HG03060 (cell line): ENCODE measurements around the gene ASIP.
"Not testable (repeated sequence)": the region's sequence is repeated elsewhere in the genome, so short reads cannot be mapped to it uniquely, and the experiment has no call there.

Experiments used
- ATAC-seq: cut with Tn5 transposase; IDR thresholded peaks from one replicate; pipeline ENCODE4 v1.9.1; 2021; ENCODE audit warnings: low read depth, moderate number of reproducible peaks; ENCODE audit not compliant: unreplicated experiment

The ASIP gene

GRCh38 chr20:34242015-34242414, 792 bp downstream of the ASIP start:
- not testable (repeated sequence) for ATAC-seq

DNA sequence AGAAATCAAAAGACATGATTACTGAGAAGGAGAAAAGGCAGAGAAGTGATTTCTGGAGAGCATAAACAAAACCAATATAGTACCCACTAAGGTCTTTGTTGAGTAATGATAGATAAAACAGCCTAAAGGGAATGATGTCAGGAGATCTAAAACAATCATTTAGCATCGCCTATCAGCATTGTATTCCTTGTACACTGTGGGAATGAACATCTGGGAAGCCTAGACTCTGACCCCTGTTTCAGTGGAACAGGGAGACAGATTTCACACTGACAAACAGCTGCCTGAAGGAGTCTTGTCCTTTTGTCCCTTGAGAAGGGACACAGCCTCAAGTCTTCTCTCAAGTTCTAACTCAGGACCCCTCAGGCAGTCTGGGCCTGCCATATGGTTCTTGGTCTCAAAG, 1.7 kb downstream of the ASIP start:
- ATAC-seq, result no peak

DNA sequence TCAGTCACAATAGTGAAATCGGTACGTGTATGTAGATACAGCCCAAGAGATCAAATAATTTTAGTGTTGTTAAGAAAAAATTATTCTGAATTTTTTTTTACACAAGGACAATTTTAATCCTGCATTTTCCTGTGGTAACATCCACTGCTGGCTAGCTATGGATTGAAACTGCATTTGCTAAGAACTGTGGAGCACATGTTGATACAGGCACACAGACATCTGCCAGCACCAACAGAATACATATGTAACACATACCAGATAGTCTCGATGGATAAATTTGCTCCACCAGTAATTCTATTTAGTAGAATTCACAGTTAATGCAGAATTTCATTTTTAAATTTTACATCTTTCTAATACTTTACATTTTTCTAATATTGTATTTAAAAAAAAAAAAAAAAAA, 2.2 kb downstream of the ASIP start:
- ATAC-seq, result no peak

DNA sequence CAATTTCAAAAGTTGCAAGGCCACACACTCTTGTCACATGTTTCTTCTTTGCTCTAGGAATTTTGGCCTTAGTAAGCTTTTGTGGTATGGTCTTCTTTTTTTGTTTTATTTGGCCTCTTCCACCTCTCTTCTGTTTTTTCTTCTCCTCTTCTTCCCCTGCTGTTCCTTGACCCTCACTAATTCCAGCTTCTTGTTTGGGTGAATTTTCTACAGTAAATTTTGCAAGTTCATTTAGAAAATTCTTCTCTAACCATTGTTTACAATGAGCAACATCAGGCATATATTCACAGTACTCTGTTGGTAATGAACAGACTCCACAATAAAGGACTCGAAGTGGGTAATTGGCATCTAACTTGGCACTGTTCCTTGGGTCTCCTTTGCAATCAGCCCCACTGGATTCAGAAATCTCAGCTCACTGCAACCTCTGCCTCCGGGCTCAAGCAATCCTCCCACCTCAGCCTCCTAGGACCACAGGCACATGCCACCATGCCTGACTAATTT, 5.0 kb downstream of the ASIP start:
- no peak for ATAC-seq

DNA sequence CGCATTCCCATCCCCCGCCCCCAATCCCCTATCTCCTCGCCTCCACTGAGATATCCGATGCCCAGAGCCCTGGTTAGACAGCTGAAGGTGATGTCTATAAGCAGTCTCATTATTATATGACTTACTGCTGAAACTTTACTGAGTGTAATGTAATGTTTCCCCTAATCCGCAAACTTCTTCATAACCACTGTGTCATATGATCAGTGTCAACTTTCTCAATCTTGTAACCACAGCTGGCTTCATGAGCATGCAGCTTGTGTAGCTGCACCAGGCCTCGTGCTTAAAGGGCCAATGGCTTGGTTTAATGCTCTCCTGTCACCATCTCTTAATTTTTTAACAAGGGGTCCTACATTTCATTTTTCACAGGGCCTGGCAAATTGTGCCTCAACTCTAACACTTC, 8.1 kb downstream of the ASIP start:
- peak; percentile 49 for ATAC-seq

DNA sequence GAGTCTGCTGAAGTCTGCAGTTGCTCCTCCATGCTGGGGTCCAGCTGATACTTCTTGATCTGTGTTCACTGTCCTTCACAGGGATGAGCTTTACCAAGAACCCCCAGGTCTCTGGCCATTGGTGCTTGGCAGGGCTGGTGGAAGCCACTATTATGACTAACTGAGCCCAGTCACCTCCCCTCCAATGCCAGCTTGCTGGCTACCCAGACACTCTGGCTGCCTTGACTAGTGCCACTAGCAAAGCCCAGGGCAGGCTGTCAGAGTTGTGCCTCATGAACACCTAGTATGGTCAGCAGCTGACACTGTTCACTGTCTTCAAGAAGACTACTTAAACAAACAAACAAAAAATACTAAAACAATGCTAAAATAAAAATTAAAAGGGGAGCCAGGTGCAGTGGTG, 8.8 kb downstream of the ASIP start:
- ATAC-seq, result no peak

GRCh38 chr20:34251619-34252018, 10.4 kb downstream of the ASIP start:
- ATAC-seq, result no peak

GRCh38 chr20:34252431-34253086, 11.3 kb downstream of the ASIP start:
- ATAC-seq, result not testable (repeated sequence)

DNA sequence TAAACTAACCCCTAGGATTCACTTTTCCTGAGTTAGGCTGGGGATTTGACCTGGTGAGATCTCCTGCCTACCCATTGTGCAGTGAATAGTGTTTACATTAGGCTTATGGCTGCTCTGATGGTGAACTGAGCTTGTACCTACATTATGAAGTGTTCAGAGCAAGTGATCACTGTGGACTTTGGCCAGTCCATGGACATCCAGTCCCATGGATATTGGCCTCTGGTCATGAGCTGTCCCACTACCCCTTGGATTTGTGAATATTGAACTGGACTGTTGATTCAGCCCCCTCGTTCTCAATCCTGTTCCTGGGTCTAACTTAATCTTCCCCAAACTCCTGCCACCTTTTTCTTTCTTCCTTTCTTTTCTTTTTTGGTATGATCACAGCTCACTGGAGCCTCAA, 13.8 kb downstream of the ASIP start:
- no peak for ATAC-seq

- ATAC-seq, result no peak
Observed at GRCh38 chr20:34256629-34257124, 15.5 kb downstream of the ASIP start.

DNA sequence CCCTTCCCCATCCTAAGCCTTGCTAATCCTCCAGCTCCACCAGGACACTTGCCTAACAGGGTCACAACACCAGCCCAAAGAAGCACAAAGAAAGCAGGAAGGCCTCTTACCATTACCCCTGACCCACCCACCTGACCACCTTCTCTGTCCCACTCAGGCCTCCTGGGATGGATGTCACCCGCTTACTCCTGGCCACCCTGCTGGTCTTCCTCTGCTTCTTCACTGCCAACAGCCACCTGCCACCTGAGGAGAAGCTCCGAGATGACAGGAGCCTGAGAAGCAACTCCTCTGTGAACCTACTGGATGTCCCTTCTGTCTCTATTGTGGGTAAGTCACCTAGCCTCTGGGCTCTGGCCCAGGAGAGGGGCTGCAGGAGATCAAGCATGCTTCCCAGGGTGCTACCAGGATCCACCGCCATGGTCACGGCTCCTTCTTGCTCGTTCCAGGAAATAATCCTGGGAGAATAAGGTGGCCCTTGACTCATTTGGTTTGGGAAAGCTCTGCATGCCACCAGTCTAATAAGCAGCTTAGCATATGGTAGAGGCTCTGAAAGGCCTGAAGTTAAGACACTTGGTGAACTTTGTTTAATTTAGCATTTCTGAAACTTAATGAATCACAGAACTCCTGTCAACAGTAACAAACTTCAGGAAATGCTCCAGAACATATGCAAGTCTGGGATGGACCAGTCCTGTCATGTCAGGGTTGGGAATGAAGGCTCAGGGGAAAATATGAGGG, 19.2 kb downstream of the ASIP start:
- ATAC-seq, result no peak

- no peak for ATAC-seq
Observed at GRCh38 chr20:34262488-34263288, 21.5 kb downstream of the ASIP start.

- not testable (repeated sequence) for ATAC-seq
Observed at GRCh38 chr20:34263468-34263867, 22.2 kb downstream of the ASIP start.

GRCh38 chr20:34264141-34264540, 22.9 kb downstream of the ASIP start:
- ATAC-seq, result no peak

DNA sequence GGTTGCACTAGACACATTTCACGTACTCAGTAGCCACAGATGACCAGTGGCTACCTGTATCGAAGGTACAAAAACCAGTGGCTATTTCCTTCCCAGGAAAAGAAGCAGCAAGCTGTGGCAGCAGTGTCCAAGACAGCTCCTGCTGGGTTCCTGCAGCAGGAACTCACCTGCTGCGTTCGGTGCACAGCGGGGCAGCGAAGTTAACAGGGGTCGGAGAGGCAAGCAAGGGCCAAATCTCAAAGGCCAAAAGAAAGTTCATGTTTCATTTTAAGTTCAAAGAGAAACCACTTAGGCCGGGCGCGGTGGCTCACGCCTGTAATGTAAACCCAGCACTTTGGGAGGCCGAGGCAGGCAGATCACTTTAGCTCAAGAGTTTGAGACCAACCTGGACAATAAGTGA, 26.9 kb downstream of the ASIP start:
- no peak for ATAC-seq

- no peak for ATAC-seq
Observed at GRCh38 chr20:34268851-34269636, 27.8 kb downstream of the ASIP start.

GRCh38 chr20:34269996-34270627, 28.9 kb downstream of the ASIP start:
- no peak for ATAC-seq

GRCh38 chr20:34271956-34272355, 30.7 kb downstream of the ASIP start:
- ATAC-seq, result no peak

DNA sequence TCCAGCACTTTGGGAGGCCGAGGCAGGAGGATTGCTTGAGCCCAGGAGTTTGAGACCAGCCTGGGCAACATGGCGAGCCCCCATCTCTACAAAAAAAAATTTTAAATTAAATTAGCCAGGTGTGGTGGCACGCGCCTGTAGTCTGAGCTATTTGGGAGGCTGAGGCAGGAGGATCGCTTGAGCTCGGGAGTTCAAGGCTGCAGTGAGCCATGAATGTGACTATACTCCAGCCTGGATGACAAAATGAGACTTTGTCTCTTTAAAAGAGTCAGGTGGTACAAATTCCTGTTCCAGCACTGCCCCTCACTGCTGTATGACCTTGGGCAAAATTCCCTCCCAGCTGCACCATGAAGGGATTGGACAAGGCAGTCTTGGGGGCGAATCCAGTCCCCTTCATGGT, 33.5 kb downstream of the ASIP start:
- ATAC-seq, result no peak

- no peak for ATAC-seq
Observed at GRCh38 chr20:34281177-34281576, 40.0 kb downstream of the ASIP start.
